ENCODE measurements around the gene PIGM.

DNA sequence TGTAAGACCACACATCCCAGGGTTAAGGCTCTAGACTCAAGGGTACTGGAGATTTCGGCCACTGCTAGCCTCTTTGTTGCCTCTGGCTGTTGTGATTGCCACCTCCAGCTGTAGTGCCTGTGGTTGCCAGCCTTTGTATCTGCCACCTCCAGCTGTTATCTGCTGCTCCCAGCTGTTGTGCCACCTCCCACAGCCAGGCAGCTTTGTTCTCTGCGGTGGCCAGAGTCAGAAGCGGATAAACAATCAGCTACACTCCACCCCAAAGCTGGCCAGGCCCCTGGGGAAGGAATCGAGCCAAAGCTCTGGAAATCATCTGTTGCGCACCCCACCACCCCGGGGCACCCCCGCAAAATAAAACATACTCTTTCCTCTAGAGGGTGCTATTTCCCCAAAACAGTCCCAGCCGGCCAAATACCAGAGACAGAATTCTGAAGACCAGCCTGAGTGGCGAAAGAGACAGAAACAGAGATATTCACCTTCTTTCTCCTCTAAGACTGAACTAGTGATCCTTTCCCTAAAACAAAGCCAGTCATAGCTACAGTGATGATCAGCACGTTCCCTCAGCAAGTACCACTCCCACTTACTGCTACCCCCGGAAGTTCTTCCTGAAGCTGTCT, 14.8 kb upstream of the PIGM start:
- TF ChIP-seq CTCF (IDR thresholded peaks at IDR 0.05) (peak; percentile 52 to 74 (median 58)), EP300 (IDR thresholded peaks at IDR 0.05) (no peak)
